Measurements from ENCODE around the gene ZNF564. TPM values are rescaled to one million over a fixed set of nuclear protein-coding genes. Genes with fewer than 3 reads are reported as not detected.
"Not testable (repeated sequence)": the region's sequence is repeated elsewhere in the genome, so short reads cannot be mapped to it uniquely, and the experiment has no call there.

The ZNF564 gene
- total and polyA plus RNA-seq, 2 of the 8 experiments (the other 6 are each of a cell fraction or from before 2014, with no cell fraction given): 0.89 to 10.4 TPM

GRCh38 chr19:12486265-12486783 is 65.0 kb downstream of the ZNF564 start:
- H3K4me1 ChIP-seq (replicated peaks in 1 of 4; ENCODE audit: control insufficient read depth in 3 of 4, insufficient read depth in 4 of 4, low read length in 3 of 4); H3K18ac ChIP-seq (ENCODE audit: extremely low read depth, low read length); H4K5ac ChIP-seq (ENCODE audit: insufficient read length, low read depth, low read length); H3K9me3 ChIP-seq (ENCODE audit: insufficient read depth in 2 of 2, low read depth in 1 of 2, low read length in 1 of 2); H2BK5ac ChIP-seq (ENCODE audit: low read depth, low read length); H3K4me2 ChIP-seq (ENCODE audit: insufficient read depth in 1 of 2, low read depth in 2 of 2, low read length in 2 of 2); H4K91ac ChIP-seq (replicated peaks; ENCODE audit: insufficient read length, low read length); H3K56ac ChIP-seq (replicated peaks; ENCODE audit: insufficient read length, low read depth, low read length); H3K23me2 ChIP-seq (ENCODE audit: low read depth, low read length); H2BK12ac ChIP-seq (ENCODE audit: low read depth, low read length); H2AFZ ChIP-seq (ENCODE audit: low read length); H3K14ac ChIP-seq (ENCODE audit: insufficient read length); H2BK15ac ChIP-seq (ENCODE audit: low read length); H3K4ac ChIP-seq (replicated peaks; ENCODE audit: insufficient read length, low read depth, low read length); H3K27ac ChIP-seq (ENCODE audit: low read depth, low read length); H4K8ac ChIP-seq (ENCODE audit: extremely low read depth, insufficient read depth, low read length); H3K27me3 ChIP-seq (replicated peaks in 1 of 4; ENCODE audit: control insufficient read depth in 3 of 4, extremely low read depth in 1 of 4, insufficient read depth in 3 of 4, low read length in 3 of 4); H2BK20ac ChIP-seq (ENCODE audit: low read length); H3K23ac ChIP-seq (ENCODE audit: insufficient read length); H3K79me1 ChIP-seq (ENCODE audit: low read depth, low read length); H3K4me3 ChIP-seq (ENCODE audit: extremely low read depth in 1 of 4, insufficient read depth in 2 of 4, low read depth in 3 of 4, low read length in 4 of 4); H3K36me3 ChIP-seq (ENCODE audit: control insufficient read depth in 2 of 4, insufficient read depth in 4 of 4, low read length in 3 of 4); H2BK120ac ChIP-seq (replicated peaks; ENCODE audit: low read depth, low read length); H2AK5ac ChIP-seq (ENCODE audit: low read depth, low read length); FAIRE-seq; DNase-seq (ENCODE audit: low read depth in 1 of 2, low spot score in 2 of 2); H4K20me1 ChIP-seq (replicated peaks in 1 of 2; ENCODE audit: control insufficient read depth in 1 of 2, insufficient read depth in 2 of 2, low read length in 2 of 2); H3K79me2 ChIP-seq (ENCODE audit: control insufficient read depth in 1 of 2, insufficient read depth in 2 of 2, low read length in 2 of 2); H3K9ac ChIP-seq (replicated peaks in 1 of 4; ENCODE audit: extremely low read depth in 1 of 4, low read depth in 3 of 4, low read length in 3 of 4): not testable (repeated sequence)
- POLR2A ChIA-PET (ENCODE audit: partially characterized antibody): interaction anchor here (4.9 kb wide), 1 partner anchor 10 kb away, joined by 43 read pairs; no protein-coding TSS in a partner anchor
- WGBS, 2 experiments (ENCODE audit: extremely low coverage in 1 of 2, insufficient coverage in 1 of 2, insufficient read length in 1 of 2, insufficient replicate concordance in 2 of 2, low coverage in 1 of 2, low lambda C conversion rate in 2 of 2, missing lambda C conversion rate in 1 of 2): 100% methylated on average over 1 of the region's 1 CpG; no CpG with 5 or more reads in 1 of the 2 experiments
- CTCF ChIA-PET (ENCODE audit: partially characterized antibody): interaction anchor here (1.1 to 2.1 kb wide), 2 partner anchors 9 to 314 kb away, joined by 3 to 5 read pairs; no protein-coding TSS in a partner anchor
